HepG2 (cell line): ENCODE measurements around the gene TRMU. TPM values are rescaled to one million over a fixed set of nuclear protein-coding genes. Genes with fewer than 3 reads are reported as not detected.

Source experiments
- BRCA1 ChIP-seq: sonication (generic); formaldehyde crosslinking; IDR thresholded peaks from 2 replicates; pipeline ENCODE4 v1.4.0; 2020; ENCODE audit warnings: missing genetic modification reagents
- CBX2 ChIP-seq, 2 experiments: fragments of 200-600 bp in 1 of 2; sonication (generic); formaldehyde crosslinking in 1 of 2; IDR thresholded peaks; 2 replicates each; pipeline versions ENCODE4 v1.7.0 to v1.8.1; 2018 to 2022; ENCODE audit warnings: low read depth in 2 of 2, low read length in 1 of 2, mild to moderate bottlenecking in 1 of 2, missing genetic modification reagents in 1 of 2
- CTCF ChIP-seq: sonication (generic); formaldehyde crosslinking; IDR thresholded peaks from 2 replicates; pipeline ENCODE4 v1.5.0; 2020; ENCODE audit warnings: mild to moderate bottlenecking, missing genetic modification reagents, moderate library complexity
- EP300 ChIP-seq, 3 experiments: sonication (generic) in 1 of 3; formaldehyde crosslinking in 1 of 3; IDR thresholded peaks; 2 replicates each; pipeline versions ENCODE4 v1.5.1 to v1.6.1; 2011 to 2020; ENCODE audit warnings: low read depth in 2 of 3, low read length in 2 of 3, borderline replicate concordance in 1 of 3, improper control_type of control experiment in 1 of 3, mild to moderate bottlenecking in 1 of 3, missing genetic modification reagents in 1 of 3, moderate library complexity in 1 of 3
- ESRRA ChIP-seq: sonication (generic); formaldehyde crosslinking; IDR thresholded peaks from 2 replicates; pipeline ENCODE4 v1.5.1; 2020; ENCODE audit warnings: mild to moderate bottlenecking, low read depth, missing genetic modification reagents
- GATA4 ChIP-seq: sonication (generic); IDR thresholded peaks from 2 replicates; pipeline ENCODE4 v1.6.1; 2016; ENCODE audit warnings: antibody characterized with exemption, low read depth, borderline replicate concordance
- GZF1 ChIP-seq: sonication (generic); formaldehyde crosslinking; IDR thresholded peaks from 2 replicates; pipeline ENCODE4 v1.5.1; 2020; ENCODE audit warnings: mild to moderate bottlenecking, missing genetic modification reagents
- HNF4A ChIP-seq: sonication (generic); formaldehyde crosslinking; IDR thresholded peaks from 2 replicates; pipeline ENCODE4 v1.4.0; 2020; ENCODE audit warnings: missing genetic modification reagents
- HNRNPK ChIP-seq: fragments of 200-400 bp; formaldehyde crosslinking; IDR thresholded peaks from 2 replicates; pipeline ENCODE4 v1.6.1; 2018; ENCODE audit warnings: low read length, low read depth, moderate library complexity, mild to moderate bottlenecking; ENCODE audit not compliant: poor library complexity, severe bottlenecking
- MAFF ChIP-seq: IDR thresholded peaks from 2 replicates; pipeline ENCODE4 v1.6.1; 2011; ENCODE audit warnings: low read depth, low read length, improper control_type of control experiment
- MED1 ChIP-seq: sonication (generic); formaldehyde crosslinking; IDR thresholded peaks from 2 replicates; pipeline ENCODE4 v1.4.0; 2020; ENCODE audit warnings: missing genetic modification reagents
- MXD3 ChIP-seq: IDR thresholded peaks from 2 replicates; pipeline ENCODE4 v1.6.1; 2016; ENCODE audit warnings: mild to moderate bottlenecking, missing biosample characterization, missing genetic modification reagents
- NR2C2 ChIP-seq: sonication (generic); formaldehyde crosslinking; IDR thresholded peaks from 2 replicates; pipeline ENCODE4 v1.4.0; 2020; ENCODE audit warnings: missing genetic modification reagents, mild to moderate bottlenecking, moderate library complexity, borderline replicate concordance
- TBX3 ChIP-seq: fragments of 450-650 bp; IDR thresholded peaks from 2 replicates; pipeline ENCODE4 v1.6.1; 2017; ENCODE audit warnings: antibody characterized with exemption, mild to moderate bottlenecking, inconsistent platforms, borderline replicate concordance
- ZBTB8A ChIP-seq: sonication (generic); formaldehyde crosslinking; IDR thresholded peaks from 2 replicates; pipeline ENCODE4 v1.4.0; 2020; ENCODE audit warnings: mild to moderate bottlenecking, low read depth, missing genetic modification reagents, borderline replicate concordance
- ZFAT ChIP-seq: sonication (generic); formaldehyde crosslinking; conservative IDR thresholded peaks from 2 replicates; pipeline ENCODE4 v1.8.1; 2023; ENCODE audit warnings: missing genetic modification reagents, inconsistent platforms
- ZMYM4 ChIP-seq: sonication (generic); formaldehyde crosslinking; IDR thresholded peaks from 2 replicates; pipeline ENCODE4 v1.8.1; 2023; ENCODE audit warnings: mild to moderate bottlenecking, missing genetic modification reagents
- ZNF12 ChIP-seq: sonication (generic); formaldehyde crosslinking; IDR thresholded peaks from 2 replicates; pipeline ENCODE4 v1.5.0; 2020; ENCODE audit warnings: missing genetic modification reagents
- ZNF33A ChIP-seq: sonication (generic); formaldehyde crosslinking; IDR thresholded peaks from 2 replicates; pipeline ENCODE4 v1.5.1; 2020; ENCODE audit warnings: missing genetic modification reagents, mild to moderate bottlenecking, moderate library complexity, borderline replicate concordance
- ZNF468 ChIP-seq: sonication (generic); formaldehyde crosslinking; IDR thresholded peaks from 2 replicates; pipeline ENCODE4 v1.8.0; 2022; ENCODE audit warnings: mild to moderate bottlenecking, moderate library complexity, missing genetic modification reagents
- ZNF510 ChIP-seq: sonication (generic); formaldehyde crosslinking; IDR thresholded peaks from 2 replicates; pipeline ENCODE4 v1.4.0; 2020; ENCODE audit warnings: low read depth, mild to moderate bottlenecking, missing genetic modification reagents
- ZNF709 ChIP-seq: sonication (generic); formaldehyde crosslinking; IDR thresholded peaks from 2 replicates; pipeline ENCODE4 v1.5.0; 2020; ENCODE audit warnings: mild to moderate bottlenecking, missing genetic modification reagents
- ZNF749 ChIP-seq: sonication (generic); formaldehyde crosslinking; IDR thresholded peaks from 2 replicates; pipeline ENCODE4 v1.8.0; 2022; ENCODE audit warnings: mild to moderate bottlenecking, missing genetic modification reagents, moderate library complexity, borderline replicate concordance
- polyA plus RNA-seq, 8 experiments: library from polyadenylated mRNA; depleted of rRNA in 3 of 8; stranded (reverse) in 7 of 8; unstranded in 1 of 8; fragments of >200 nt; fragmentation: Illumina TruSeq in 4 of 8; extraction: Trizol in 4 of 8; gene quantifications; 2 replicates each; pipeline versions ENCODE4 v1.2.1 to v1.2.3, GENCODE V29; 2011 to 2016; ENCODE audit warnings: low read depth in 4 of 8, missing spikeins in 1 of 8, mixed read lengths in 1 of 8; ENCODE audit not compliant: insufficient read depth in 1 of 8
- total RNA-seq, 5 experiments: library from RNA; depleted of rRNA; stranded (reverse); fragments of >200 nt; fragmentation: Illumina TruSeq; extraction: Trizol; gene quantifications; 2 replicates each; pipeline ENCODE4 v1.2.3, GENCODE V29; 2016; ENCODE audit warnings: low read depth in 1 of 5
- TF ChIP-seq, protein P1 (sequence below): sonication (generic); formaldehyde crosslinking; conservative IDR thresholded peaks from 2 replicates; pipeline ENCODE4 v1.4.0; 2020; ENCODE audit warnings: missing genetic modification reagents

The TRMU gene
- total and polyA plus RNA-seq, 2 of the 13 experiments (the other 11 are each of a cell fraction or from before 2014, with no cell fraction given) = 31.0 to 50.2 TPM

DNA sequence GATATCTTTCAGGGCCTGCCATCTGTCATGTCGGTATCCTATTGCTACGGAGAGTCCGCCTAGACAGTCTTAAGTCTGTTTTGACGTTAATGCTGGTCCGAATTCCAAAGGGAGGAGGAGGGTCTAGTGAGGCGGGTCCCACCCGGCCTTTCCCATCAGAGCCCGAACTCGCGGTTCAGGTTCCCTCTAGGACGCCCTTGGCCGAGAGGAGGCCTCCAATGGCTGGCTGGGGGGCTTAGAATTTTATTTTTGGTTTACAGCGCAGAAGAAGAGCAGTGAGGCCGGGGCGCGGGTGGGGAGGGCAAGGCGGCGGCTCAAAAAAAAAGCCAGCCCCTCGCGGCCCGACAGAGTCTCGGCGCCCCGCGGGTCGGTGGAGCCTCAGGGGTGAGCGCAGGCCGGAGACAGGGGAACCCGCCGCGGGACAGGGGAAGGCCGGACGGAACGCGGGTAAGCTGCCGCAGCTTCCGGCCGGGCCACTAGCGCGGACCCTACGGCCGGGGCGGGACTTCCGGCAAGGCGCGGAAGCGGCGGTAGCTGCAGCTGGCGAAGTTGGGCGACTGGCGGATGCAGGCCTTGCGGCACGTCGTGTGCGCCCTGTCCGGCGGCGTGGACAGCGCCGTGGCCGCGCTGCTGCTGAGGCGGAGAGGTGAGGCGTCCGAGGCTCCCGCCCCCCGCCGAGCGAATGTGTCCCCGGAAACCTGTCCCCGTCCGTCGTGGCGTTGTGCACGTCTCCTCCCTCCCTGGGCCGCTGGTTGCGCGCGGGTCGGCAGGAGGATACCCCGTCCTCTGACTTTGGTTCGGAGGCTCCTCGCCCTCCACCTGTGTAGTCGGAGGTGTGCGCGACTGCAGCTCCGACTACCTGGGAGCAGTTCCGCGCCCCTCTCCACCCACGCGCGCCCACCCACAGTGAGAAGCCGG is at the start of gene TRMU (continued):
- TF ChIP-seq ZFAT (CRISPR knock-in tag) (0 out of 2 replicates have a peak, but pooled peaks have one; percentile 74), BRCA1 (peak; percentile 98), HNRNPK (peak; percentile 88), GZF1 (CRISPR knock-in tag) (no peak), TBX3 (no peak), CBX2 (IDR thresholded peaks at IDR 0.05; ENCODE audit: low read depth, low read length) (no peak), CBX2 (CRISPR knock-in tag; IDR thresholded peaks at IDR 0.05; ENCODE audit: low read depth) (no peak), ZNF33A (CRISPR knock-in tag) (no peak), ZBTB8A (no peak), CTCF (peak; percentile 28; the same call in 1 of the 2 replicates), ZNF468 (CRISPR knock-in tag) (no peak), ZNF510 (CRISPR knock-in tag) (no peak), ESRRA (CRISPR knock-in tag) (peak; percentile 32), ZMYM4 (CRISPR knock-in tag) (peak; percentile 47; the same call in 1 of the 2 replicates), MAFF (no peak), EP300 (IDR thresholded peaks at IDR 0.05; ENCODE audit: low read depth in 2 of 2, low read length in 2 of 2) (0 out of 4 replicates have a peak, but pooled peaks of 1 of the 2 experiments have one; percentile 37), EP300 (CRISPR knock-in tag; IDR thresholded peaks at IDR 0.05; ENCODE audit: borderline replicate concordance) (no peak; the same call in 1 of the 2 replicates), ZNF709 (CRISPR knock-in tag) (peak; percentile 95), ZNF12 (no peak), MED1 (CRISPR knock-in tag) (peak; percentile 81), NR2C2 (no peak; the same call in 1 of the 2 replicates), HNF4A (CRISPR knock-in tag) (peak; percentile 49), ZNF749 (peak; percentile 77), MXD3 (peak; percentile 86), GATA4 (no peak)
- TF ChIP-seq, protein P1, sequence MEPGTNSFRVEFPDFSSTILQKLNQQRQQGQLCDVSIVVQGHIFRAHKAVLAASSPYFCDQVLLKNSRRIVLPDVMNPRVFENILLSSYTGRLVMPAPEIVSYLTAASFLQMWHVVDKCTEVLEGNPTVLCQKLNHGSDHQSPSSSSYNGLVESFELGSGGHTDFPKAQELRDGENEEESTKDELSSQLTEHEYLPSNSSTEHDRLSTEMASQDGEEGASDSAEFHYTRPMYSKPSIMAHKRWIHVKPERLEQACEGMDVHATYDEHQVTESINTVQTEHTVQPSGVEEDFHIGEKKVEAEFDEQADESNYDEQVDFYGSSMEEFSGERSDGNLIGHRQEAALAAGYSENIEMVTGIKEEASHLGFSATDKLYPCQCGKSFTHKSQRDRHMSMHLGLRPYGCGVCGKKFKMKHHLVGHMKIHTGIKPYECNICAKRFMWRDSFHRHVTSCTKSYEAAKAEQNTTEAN (CRISPR knock-in tag) = peak; percentile 73
